Measurements from ENCODE around the gene SALL4. TPM values are rescaled to one million over a fixed set of nuclear protein-coding genes. Genes with fewer than 3 reads are reported as not detected.
A peak's percentile ranks its signal among the peaks of the same experiment; 100 is the strongest.

The SALL4 gene
- total RNA-seq, 1 donor from 2014 or later = 178 TPM

- H3K27ac Mint-ChIP-seq = no peak overlapping the region
These were observed 9.3 kb upstream of the SALL4 start for GRCh38 chr20:51811514-51812128.

GRCh38 chr20:51811042-51811355 lies 8.7 kb upstream of the SALL4 start:
- no peak for TF ChIP-seq CTCF (IDR thresholded peaks at IDR 0.05; ENCODE audit: unreplicated experiment)
- Mint-ChIP-seq H3K4me1 (ENCODE audit: low read depth) (peaks cover 17% of the 10 kb centered on the region), H3K9me3 (ENCODE audit: low read depth) (no peaks in the 10 kb centered on the region), H3K36me3 (ENCODE audit: insufficient read depth) (no peaks in the 10 kb centered on the region), H3K4me3 (ENCODE audit: low read depth) (no peak overlapping the region), H3K27me3 (peaks cover 9% of the 10 kb centered on the region), H3K27ac (no peak overlapping the region)
- DNase-seq (ENCODE audit: low spot score, unreplicated experiment) = no peak

More at GRCh38 chr20:51811514-51812128, 9.3 kb upstream of the SALL4 start:
- Mint-ChIP-seq H3K9me3 (ENCODE audit: low read depth) (no peaks in the 10 kb centered on the region), H3K4me1 (ENCODE audit: low read depth) (peaks cover 16% of the 10 kb centered on the region), H3K27me3 (peaks cover 9% of the 10 kb centered on the region), H3K36me3 (ENCODE audit: insufficient read depth) (no peaks in the 10 kb centered on the region), H3K4me3 (ENCODE audit: low read depth) (no peak overlapping the region)
- no peak for DNase-seq (ENCODE audit: low spot score, unreplicated experiment)
- TF ChIP-seq CTCF (IDR thresholded peaks at IDR 0.05; ENCODE audit: unreplicated experiment) = no peak

DNA sequence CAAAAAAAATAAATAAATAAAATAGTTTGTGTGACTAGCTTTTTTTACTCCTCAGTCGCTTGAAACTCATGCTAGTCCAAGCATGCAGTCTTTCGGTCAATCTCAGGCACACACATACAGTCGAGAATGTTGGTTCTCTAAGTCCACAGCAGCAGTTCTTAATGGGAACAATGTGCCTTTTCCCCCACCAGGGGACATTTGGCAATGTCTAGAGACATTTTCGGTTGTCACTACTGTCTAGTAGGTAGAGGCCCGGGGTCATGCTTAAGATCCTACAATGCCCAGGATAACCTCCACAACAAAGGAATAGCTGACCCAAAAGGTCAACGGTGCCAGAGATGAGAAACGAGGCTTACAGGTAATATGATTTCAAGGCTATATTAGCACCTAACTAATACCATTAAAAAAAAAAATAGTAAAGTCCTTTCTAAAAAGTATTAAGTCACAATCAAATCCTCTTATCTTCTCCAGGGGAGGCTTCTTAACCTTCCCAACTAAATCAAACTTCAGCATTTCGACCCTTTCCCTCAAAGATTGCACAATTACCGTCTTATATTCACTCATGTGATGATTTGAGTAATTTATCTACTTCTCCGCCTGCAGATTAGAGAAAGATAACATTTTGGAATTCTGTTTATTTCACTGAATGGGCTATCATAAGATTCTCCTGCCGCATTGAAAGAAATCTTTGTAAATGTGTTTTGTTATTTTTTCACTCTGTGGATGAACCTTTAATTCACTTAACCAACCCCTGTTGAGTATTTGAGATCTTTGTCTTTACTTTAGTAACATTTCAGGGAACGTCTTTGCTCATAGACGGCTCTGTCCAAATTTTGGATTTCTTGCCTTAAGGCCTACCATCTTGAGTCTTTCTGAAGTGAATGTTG lies 8.1 kb upstream of the SALL4 start:
- H3K4me1 Mint-ChIP-seq (ENCODE audit: low read depth) = peaks cover 19% of the 10 kb centered on the region
- H3K9me3 Mint-ChIP-seq (ENCODE audit: low read depth) = no peaks in the 10 kb centered on the region
- H3K27me3 Mint-ChIP-seq = peaks cover 5% of the 10 kb centered on the region
- no peaks in the 10 kb centered on the region for H3K36me3 Mint-ChIP-seq (ENCODE audit: insufficient read depth)
- peak; percentile 31 for TF ChIP-seq CTCF (IDR thresholded peaks at IDR 0.05; ENCODE audit: unreplicated experiment)
- DNase-seq (ENCODE audit: low spot score, unreplicated experiment) = no peak
- no peak overlapping the region for H3K4me3 Mint-ChIP-seq (ENCODE audit: low read depth)
- H3K27ac Mint-ChIP-seq = no peak overlapping the region

- no peak overlapping the region for H3K4me3 Mint-ChIP-seq (ENCODE audit: low read depth)
- H3K4me1 Mint-ChIP-seq (ENCODE audit: low read depth) = peaks cover 21% of the 10 kb centered on the region
- no peaks in the 10 kb centered on the region for H3K36me3 Mint-ChIP-seq (ENCODE audit: insufficient read depth)
- H3K27me3 Mint-ChIP-seq = peaks cover 4% of the 10 kb centered on the region
- H3K9me3 Mint-ChIP-seq (ENCODE audit: low read depth) = no peaks in the 10 kb centered on the region
- no peak for TF ChIP-seq CTCF (IDR thresholded peaks at IDR 0.05; ENCODE audit: unreplicated experiment)
- no peak overlapping the region for H3K27ac Mint-ChIP-seq
- no peak for DNase-seq (ENCODE audit: low spot score, unreplicated experiment)
These were observed 5.5 kb upstream of the SALL4 start for GRCh38 chr20:51807720-51808250.

- H3K36me3 Mint-ChIP-seq (ENCODE audit: insufficient read depth) = no peaks in the 10 kb centered on the region
- H3K4me1 Mint-ChIP-seq (ENCODE audit: low read depth) = peaks cover 16% of the 10 kb centered on the region
- no peak for TF ChIP-seq CTCF (IDR thresholded peaks at IDR 0.05; ENCODE audit: unreplicated experiment)
- no peaks in the 10 kb centered on the region for H3K9me3 Mint-ChIP-seq (ENCODE audit: low read depth)
- no peaks in the 10 kb centered on the region for H3K27me3 Mint-ChIP-seq
- no peak overlapping the region for H3K4me3 Mint-ChIP-seq (ENCODE audit: low read depth)
- no peak overlapping the region for H3K27ac Mint-ChIP-seq
- no peak for DNase-seq (ENCODE audit: low spot score, unreplicated experiment)
These were observed 2.4 kb upstream of the SALL4 start for GRCh38 chr20:51804754-51805153.

Measured in progenitor cell of endocrine pancreas (in vitro differentiated cells).